ENCODE measurements around the gene TRIM62.

Gene TRIM62

GRCh38 chr1:33180226-33180910 lies 1.5 kb downstream of the TRIM62 start:
- no peak for FAIRE-seq

- FAIRE-seq, result no peak
Observed at GRCh38 chr1:33178836-33179439, 2.9 kb downstream of the TRIM62 start.

GRCh38 chr1:33177996-33178540 lies 3.8 kb downstream of the TRIM62 start:
- no peak for FAIRE-seq

GRCh38 chr1:33176887-33177286 lies 5.0 kb downstream of the TRIM62 start:
- no peak for FAIRE-seq

DNA sequence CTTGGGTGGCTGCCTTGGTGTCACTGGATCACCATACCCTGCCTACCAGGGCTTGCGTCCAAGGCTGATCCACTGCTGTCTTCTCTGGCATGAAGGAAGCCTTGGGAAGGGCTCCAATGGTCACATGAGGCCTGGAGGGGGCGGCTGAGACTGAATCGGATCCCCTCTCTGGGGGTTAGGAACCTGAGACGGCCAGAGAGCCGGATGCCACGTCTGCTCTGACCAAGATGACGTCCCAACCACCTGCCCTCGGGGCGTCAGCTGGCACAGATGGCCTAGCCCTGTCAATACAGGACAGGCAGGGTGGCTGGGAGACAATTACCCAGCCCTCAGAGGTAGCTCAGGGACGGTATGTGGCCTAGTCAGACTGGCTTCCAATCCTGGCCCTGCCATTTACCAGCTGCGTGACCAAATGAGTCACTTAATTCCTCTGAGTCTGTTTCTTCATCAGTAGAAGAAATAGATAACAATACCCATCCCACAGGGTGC lies 5.4 kb downstream of the TRIM62 start:
- no peak for FAIRE-seq

GRCh38 chr1:33175865-33176264 lies 6.0 kb downstream of the TRIM62 start:
- no peak for FAIRE-seq

- no peak for FAIRE-seq
Observed at GRCh38 chr1:33173091-33173490, 8.8 kb downstream of the TRIM62 start.

- FAIRE-seq, result no peak
Observed at GRCh38 chr1:33171977-33172813, 9.6 kb downstream of the TRIM62 start.

GRCh38 chr1:33170351-33171274 lies 11.2 kb downstream of the TRIM62 start:
- FAIRE-seq, result no peak

DNA sequence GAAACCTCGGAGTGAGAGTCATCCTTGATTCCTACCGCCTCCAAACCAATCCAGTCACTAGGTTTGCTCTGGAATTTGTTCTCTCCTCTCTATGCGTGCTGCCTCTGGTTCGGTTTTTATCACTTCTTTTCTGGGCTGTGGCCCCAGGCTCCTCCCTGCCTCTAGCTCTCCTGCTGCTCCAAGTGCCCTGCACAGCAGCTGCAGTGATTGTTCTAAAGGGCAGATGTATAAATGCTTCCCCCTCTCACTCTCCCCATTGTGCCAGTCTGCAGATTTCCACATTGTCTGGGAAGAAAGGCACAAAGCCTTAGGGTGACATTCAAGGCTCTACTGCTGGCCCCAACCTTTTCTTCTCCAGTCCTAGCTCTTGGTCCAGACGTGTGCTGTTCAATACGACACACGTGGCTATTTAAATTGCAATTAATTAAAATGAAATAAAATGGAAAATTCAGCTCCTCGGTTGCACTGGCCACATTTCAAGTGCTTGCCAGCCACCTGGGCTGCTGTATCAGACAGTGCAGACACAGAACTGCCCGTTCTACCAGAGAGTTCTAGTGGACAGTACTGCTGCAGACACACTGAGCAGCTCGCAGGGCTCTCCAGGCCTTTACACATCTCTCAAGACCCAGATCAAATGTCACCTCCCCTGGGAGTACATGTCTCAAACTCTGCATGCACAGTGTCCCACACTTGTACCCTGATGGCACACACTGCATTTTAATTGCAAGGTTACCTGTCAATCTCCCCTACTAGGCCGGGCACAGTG lies 12.4 kb downstream of the TRIM62 start:
- no peak for FAIRE-seq

- no peak for FAIRE-seq
Observed at GRCh38 chr1:33168556-33169289, 13.1 kb downstream of the TRIM62 start.

DNA sequence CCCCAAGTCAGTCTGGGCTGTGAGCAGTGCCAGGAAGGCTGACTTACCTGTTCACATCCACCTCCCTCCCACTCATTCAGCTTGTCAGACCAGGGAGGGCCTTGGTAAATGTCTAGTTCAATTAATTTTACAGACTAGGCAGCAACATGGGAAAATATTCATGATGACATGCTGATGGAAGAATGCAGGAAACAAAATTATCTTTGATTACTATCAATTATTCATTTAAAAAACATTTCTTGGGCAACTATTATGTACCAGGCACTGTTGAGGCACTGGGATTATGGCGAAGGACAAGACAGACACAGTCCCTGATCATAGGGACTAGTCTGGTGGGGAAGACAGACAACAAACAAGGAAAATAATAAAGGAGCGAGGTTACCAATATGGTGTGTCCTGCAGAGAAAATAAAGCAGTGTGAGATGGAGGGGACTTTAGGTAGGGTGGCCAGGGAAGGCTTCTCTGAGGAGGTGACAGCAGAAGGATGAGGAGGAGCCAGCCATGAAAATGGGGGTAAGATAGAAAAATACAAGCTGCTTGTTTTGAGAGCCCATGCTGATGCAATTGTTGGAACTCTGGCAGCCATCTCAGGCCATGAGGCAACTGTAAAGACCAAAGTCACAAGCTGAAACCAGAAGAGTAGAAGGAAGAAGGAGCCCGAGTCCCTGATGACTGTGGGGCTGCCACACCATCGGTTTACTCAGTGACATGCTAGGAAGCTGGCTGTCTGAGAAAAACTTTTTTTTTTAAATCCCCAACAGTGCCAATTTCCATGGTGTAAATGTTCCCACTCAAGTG lies 14.0 kb downstream of the TRIM62 start:
- FAIRE-seq, result no peak

DNA sequence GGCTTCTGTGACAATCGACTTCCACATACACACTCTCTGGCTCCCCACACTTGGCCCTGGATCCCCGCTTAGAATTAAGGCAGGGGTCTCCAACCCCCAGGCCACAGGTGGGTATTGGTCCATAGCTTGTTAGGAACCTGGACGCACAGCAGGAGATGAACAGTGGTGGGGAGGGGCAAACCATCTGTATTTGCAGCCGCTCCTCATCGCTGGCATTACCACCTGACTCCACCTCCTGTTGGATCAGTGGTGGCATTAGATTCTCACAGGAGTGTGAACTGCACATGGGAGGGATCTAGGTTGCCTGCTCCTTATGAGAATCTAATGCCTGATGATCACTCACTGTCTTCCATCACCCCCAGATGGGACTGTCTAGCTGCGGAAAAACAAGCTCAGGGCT lies 16.0 kb downstream of the TRIM62 start:
- FAIRE-seq, result no peak

GRCh38 chr1:33165209-33165608 lies 16.6 kb downstream of the TRIM62 start:
- FAIRE-seq, result no peak

GRCh38 chr1:33163621-33164519 lies 18.0 kb downstream of the TRIM62 start:
- no peak for FAIRE-seq

- FAIRE-seq, result no peak
Observed at GRCh38 chr1:33162141-33162540, 19.7 kb downstream of the TRIM62 start.

- no peak for FAIRE-seq
Observed at GRCh38 chr1:33161061-33161681, 20.7 kb downstream of the TRIM62 start.

DNA sequence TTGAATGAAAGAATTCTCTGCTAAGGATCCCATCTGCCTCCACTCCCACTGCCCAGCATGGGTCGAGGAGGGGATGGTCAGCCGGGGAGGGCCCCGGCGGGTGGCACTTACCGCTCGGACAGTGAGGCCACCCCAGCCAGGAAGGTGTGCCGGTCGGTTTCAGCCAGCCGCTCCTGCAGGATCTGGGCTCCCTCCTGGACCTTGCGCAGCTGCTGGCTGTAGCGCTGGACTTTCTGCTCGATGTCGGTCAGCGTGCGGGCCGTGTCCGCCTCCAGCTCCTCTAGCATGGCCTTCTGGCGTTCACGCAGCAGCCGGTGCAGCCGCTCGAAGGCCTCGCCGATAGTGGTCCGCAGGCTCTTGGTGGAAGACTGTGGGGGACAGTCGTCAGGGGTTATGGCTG lies 22.3 kb downstream of the TRIM62 start:
- FAIRE-seq, result no peak

Data from G401.6 (cell line).